NCI-H446 (cell line): ENCODE measurements around the gene FAM3B.

ENCODE experiments used
- DNase-seq, 2 experiments: peaks; one replicate each; lab custom pipeline; 2025; lab: John Stamatoyannopoulos, UW

The FAM3B gene

GRCh38 chr21:41319273-41319672, 2.7 kb downstream of the FAM3B start:
- DNase-seq, result no peak

GRCh38 chr21:41321211-41321907, 4.8 kb downstream of the FAM3B start:
- DNase-seq, result no peak

- no peak for DNase-seq
These were observed 5.4 kb downstream of the FAM3B start for GRCh38 chr21:41321908-41322495.

- no peak for DNase-seq
These were observed 6.1 kb downstream of the FAM3B start for GRCh38 chr21:41322496-41323382.

GRCh38 chr21:41325138-41325912, 8.7 kb downstream of the FAM3B start:
- DNase-seq, result no peak

GRCh38 chr21:41326414-41327080, 9.9 kb downstream of the FAM3B start:
- no peak for DNase-seq

- no peak for DNase-seq
These were observed 11.2 kb downstream of the FAM3B start for GRCh38 chr21:41327753-41328152.

GRCh38 chr21:41328660-41329607, 12.3 kb downstream of the FAM3B start:
- DNase-seq, result no peak

- DNase-seq, result no peak
These were observed 17.2 kb downstream of the FAM3B start for GRCh38 chr21:41333752-41334151.

- no peak for DNase-seq
These were observed 20.9 kb downstream of the FAM3B start for GRCh38 chr21:41337515-41337914.

- DNase-seq, result no peak
These were observed 21.9 kb downstream of the FAM3B start for GRCh38 chr21:41338455-41338854.

- no peak for DNase-seq
These were observed 25.4 kb downstream of the FAM3B start for GRCh38 chr21:41342035-41342434.

- DNase-seq, result no peak
These were observed 27.5 kb downstream of the FAM3B start for GRCh38 chr21:41344146-41344545.

GRCh38 chr21:41345356-41345755, 28.8 kb downstream of the FAM3B start:
- DNase-seq, result no peak

GRCh38 chr21:41345934-41346685, 29.5 kb downstream of the FAM3B start:
- no peak for DNase-seq

- no peak for DNase-seq
These were observed 30.2 kb downstream of the FAM3B start for GRCh38 chr21:41346758-41347157.

- DNase-seq, result no peak
These were observed 31.8 kb downstream of the FAM3B start for GRCh38 chr21:41348434-41348833.

GRCh38 chr21:41349126-41349525, 32.5 kb downstream of the FAM3B start:
- no peak for DNase-seq

GRCh38 chr21:41349619-41350390, 33.2 kb downstream of the FAM3B start:
- DNase-seq, result no peak
